SH-SY5Y (cell line): Measurements from ENCODE around the gene LSM14B.

Experiments
- GATA2 ChIP-seq: IDR thresholded peaks from 2 replicates; pipeline ENCODE4 v1.6.1; 2011; ENCODE audit warnings: mild to moderate bottlenecking, low read depth, low read length
- GATA3 ChIP-seq: IDR thresholded peaks from 2 replicates; pipeline ENCODE4 v1.6.1; 2011; ENCODE audit warnings: low read depth, mild to moderate bottlenecking, low read length, moderate library complexity

DNA sequence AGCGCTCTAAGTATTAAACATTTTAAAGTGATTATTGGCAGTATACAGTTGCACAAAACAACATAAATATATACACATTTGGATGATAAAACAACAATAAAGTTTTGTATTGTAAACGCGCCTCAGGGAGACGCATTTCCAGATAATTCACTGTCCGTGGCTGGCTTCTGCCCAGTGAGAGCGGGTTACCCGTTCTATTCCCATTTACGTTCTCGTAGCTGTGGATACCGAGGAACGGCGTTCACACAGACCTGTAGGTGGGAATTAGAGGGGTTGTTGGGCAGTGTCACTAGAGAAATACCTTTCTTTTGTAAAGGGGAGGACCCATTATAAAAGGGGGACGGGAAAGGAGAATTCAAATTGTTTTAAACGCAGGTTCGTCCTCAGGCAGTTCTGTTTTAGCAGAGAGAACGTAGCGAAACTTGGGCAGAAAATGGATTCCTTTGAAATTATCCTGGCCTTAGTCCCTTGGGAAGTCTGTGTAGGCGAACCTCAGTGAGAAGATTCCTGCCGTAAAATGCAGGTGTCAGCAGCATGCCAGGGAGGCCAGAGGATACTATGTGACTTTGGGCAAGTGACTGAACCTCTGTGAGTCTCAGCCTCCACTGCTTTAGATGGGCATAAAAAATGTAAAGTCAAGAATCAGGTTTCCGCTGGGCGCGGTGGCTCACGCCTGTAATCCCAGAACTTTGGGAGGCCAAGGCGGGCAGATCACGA lies 61.3 kb downstream of the LSM14B start:
- no peak for TF ChIP-seq GATA2
- no peak for TF ChIP-seq GATA3
